Ascending aorta (tissue), 2 donors: Measurements from ENCODE around the gene FRMD4B. TPM values are rescaled to one million over a fixed set of nuclear protein-coding genes. Genes with fewer than 3 reads are reported as not detected.

Source experiments
- DNase-seq, 2 donors: peaks; one replicate each; pipeline ENCODE4 v3.0.0-alpha.2; 2019; ENCODE audit warnings: low spot score in 2 of 2
- H3K27ac ChIP-seq, 2 donors: fragments of 200-600 bp; sonication (generic); one replicate each; pipeline ENCODE4 v1.5.1; 2016 to 2017; ENCODE audit warnings: mild to moderate bottlenecking in 1 of 2
- H3K27me3 ChIP-seq: fragments of 200-600 bp; sonication (generic); one replicate; pipeline ENCODE4 v1.5.1; 2017
- H3K36me3 ChIP-seq, 2 donors: fragments of 200-600 bp; sonication (generic); one replicate each; pipeline ENCODE4 v1.5.1; 2016
- H3K4me1 ChIP-seq, 2 donors: fragments of 200-600 bp; sonication (generic); one replicate each; pipeline ENCODE4 v1.5.1; 2016 to 2017; ENCODE audit warnings: mild to moderate bottlenecking in 1 of 2
- H3K4me3 ChIP-seq, 2 donors: fragments of 200-600 bp; sonication (generic); one replicate each; pipeline ENCODE4 v1.5.1; 2016 to 2017; ENCODE audit warnings: mild to moderate bottlenecking in 1 of 2
- H3K9me3 ChIP-seq, 2 donors: fragments of 200-600 bp; sonication (generic); one replicate each; pipeline ENCODE4 v1.5.1; 2016
- CTCF ChIP-seq, 3 experiments: fragments of 200-600 bp in 2 of 3; fragments of 450-650 bp in 1 of 3; sonication (generic) in 2 of 3; IDR thresholded peaks; one replicate each; pipeline ENCODE4 v1.5.1; 2016 to 2019; ENCODE audit warnings: antibody characterized with exemption in 3 of 3, mild to moderate bottlenecking in 1 of 3, moderate library complexity in 1 of 3
- intact Hi-C: fragments of 100-400 bp; cut with DNase I; formaldehyde crosslinking; loops from one replicate; pipeline ENCODE4 v1.15.1; 2023
- total RNA-seq: library from RNA; depleted of rRNA; stranded (reverse); fragments of >200 nt; gene quantifications from one replicate; pipeline ENCODE4 v1.1.0, GENCODE V29; 2016

Gene FRMD4B
- total RNA-seq, 1 donor from 2014 or later = 13.5 TPM

GRCh38 chr3:69249001-69249400, 136.9 kb downstream of the FRMD4B start:
- Histone ChIP-seq H3K27me3 (no peaks in the 10 kb centered on the region), H3K36me3 (no peaks in the 10 kb centered on the region), H3K4me3 (no peak overlapping the region), H3K27ac (no peak overlapping the region), H3K9me3 (no peaks in the 10 kb centered on the region), H3K4me1 (no peaks in the 10 kb centered on the region)
- TF ChIP-seq CTCF (IDR thresholded peaks at IDR 0.05) = no peak
- intact Hi-C loops = no loop called here
- no peak for DNase-seq

- no peaks in the 10 kb centered on the region for H3K9me3 ChIP-seq
- no peaks in the 10 kb centered on the region for H3K36me3 ChIP-seq
- no peak overlapping the region for H3K27ac ChIP-seq
- H3K27me3 ChIP-seq = no peaks in the 10 kb centered on the region
- H3K4me3 ChIP-seq = no peak overlapping the region
- TF ChIP-seq CTCF (IDR thresholded peaks at IDR 0.05) = no peak
- DNase-seq = no peak
- no peaks in the 10 kb centered on the region for H3K4me1 ChIP-seq
- intact Hi-C loops = no loop called here
Observed at GRCh38 chr3:69248436-69248835, 137.5 kb downstream of the FRMD4B start.

- no peak for DNase-seq
- Histone ChIP-seq H3K9me3 (no peaks in the 10 kb centered on the region), H3K36me3 (no peaks in the 10 kb centered on the region), H3K4me3 (no peak overlapping the region), H3K27me3 (no peaks in the 10 kb centered on the region), H3K27ac (no peak overlapping the region), H3K4me1 (no peaks in the 10 kb centered on the region)
- intact Hi-C loops = no loop called here
- TF ChIP-seq CTCF (IDR thresholded peaks at IDR 0.05) = no peak
Observed at GRCh38 chr3:69246612-69247011, 139.3 kb downstream of the FRMD4B start.

- intact Hi-C loops = no loop called here
- Histone ChIP-seq H3K27me3 (no peaks in the 10 kb centered on the region), H3K4me1 (no peaks in the 10 kb centered on the region), H3K9me3 (no peaks in the 10 kb centered on the region), H3K36me3 (no peaks in the 10 kb centered on the region), H3K4me3 (no peak overlapping the region), H3K27ac (no peak overlapping the region)
- no peak for TF ChIP-seq CTCF (IDR thresholded peaks at IDR 0.05)
- no peak for DNase-seq
Observed at GRCh38 chr3:69244039-69244438, 141.8 kb downstream of the FRMD4B start.

GRCh38 chr3:69241769-69242168, 144.1 kb downstream of the FRMD4B start:
- Histone ChIP-seq H3K27ac (no peak overlapping the region), H3K27me3 (no peaks in the 10 kb centered on the region), H3K36me3 (no peaks in the 10 kb centered on the region), H3K4me1 (no peaks in the 10 kb centered on the region), H3K9me3 (no peaks in the 10 kb centered on the region), H3K4me3 (no peak overlapping the region)
- intact Hi-C loops = no loop called here
- TF ChIP-seq CTCF (IDR thresholded peaks at IDR 0.05) = no peak
- DNase-seq = no peak
